22Rv1 (cell line): ENCODE measurements around the gene PIK3C3.
A peak's percentile ranks its signal among the peaks of the same experiment; 100 is the strongest.
"Not testable (repeated sequence)": the region's sequence is repeated elsewhere in the genome, so short reads cannot be mapped to it uniquely, and the experiment has no call there.

Experiments used
- H3K27ac ChIP-seq: fragments of 450-650 bp; 2 replicates; pipeline ENCODE4 v1.5.1; 2017
- ZFX ChIP-seq: fragments of 450-650 bp; IDR thresholded peaks from 2 replicates; pipeline ENCODE4 v1.6.1; 2017; ENCODE audit warnings: antibody characterized with exemption, borderline replicate concordance
- TF ChIP-seq, protein P1 (sequence below): fragments of 450-650 bp; IDR thresholded peaks from 2 replicates; pipeline ENCODE4 v1.5.1; 2017; ENCODE audit warnings: mild to moderate bottlenecking

The PIK3C3 gene

DNA sequence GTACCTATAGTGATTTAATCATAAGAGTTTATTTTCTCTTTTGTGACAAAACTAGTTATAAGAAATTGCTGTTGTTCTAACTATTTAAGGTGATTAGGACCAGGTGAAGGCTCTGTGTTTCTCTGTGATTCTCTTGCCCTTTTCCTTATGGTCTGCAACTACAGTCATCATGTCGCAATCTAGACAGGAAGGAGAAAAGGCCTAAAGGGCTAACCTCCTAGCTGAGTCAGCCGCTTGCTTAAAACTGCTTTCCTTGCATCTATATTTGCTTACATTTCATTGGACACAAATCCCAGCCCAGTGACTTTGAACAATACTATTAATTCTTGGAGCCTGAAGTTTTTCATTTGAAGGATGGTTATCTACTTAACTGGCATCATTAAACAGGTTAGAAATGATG is 93.1 kb downstream of the PIK3C3 start:
- no peak for TF ChIP-seq ZFX
- TF ChIP-seq, protein P1, sequence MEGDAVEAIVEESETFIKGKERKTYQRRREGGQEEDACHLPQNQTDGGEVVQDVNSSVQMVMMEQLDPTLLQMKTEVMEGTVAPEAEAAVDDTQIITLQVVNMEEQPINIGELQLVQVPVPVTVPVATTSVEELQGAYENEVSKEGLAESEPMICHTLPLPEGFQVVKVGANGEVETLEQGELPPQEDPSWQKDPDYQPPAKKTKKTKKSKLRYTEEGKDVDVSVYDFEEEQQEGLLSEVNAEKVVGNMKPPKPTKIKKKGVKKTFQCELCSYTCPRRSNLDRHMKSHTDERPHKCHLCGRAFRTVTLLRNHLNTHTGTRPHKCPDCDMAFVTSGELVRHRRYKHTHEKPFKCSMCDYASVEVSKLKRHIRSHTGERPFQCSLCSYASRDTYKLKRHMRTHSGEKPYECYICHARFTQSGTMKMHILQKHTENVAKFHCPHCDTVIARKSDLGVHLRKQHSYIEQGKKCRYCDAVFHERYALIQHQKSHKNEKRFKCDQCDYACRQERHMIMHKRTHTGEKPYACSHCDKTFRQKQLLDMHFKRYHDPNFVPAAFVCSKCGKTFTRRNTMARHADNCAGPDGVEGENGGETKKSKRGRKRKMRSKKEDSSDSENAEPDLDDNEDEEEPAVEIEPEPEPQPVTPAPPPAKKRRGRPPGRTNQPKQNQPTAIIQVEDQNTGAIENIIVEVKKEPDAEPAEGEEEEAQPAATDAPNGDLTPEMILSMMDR, result no peak
- no peak overlapping the region; the same call in 1 of the 2 replicates for H3K27ac ChIP-seq

DNA sequence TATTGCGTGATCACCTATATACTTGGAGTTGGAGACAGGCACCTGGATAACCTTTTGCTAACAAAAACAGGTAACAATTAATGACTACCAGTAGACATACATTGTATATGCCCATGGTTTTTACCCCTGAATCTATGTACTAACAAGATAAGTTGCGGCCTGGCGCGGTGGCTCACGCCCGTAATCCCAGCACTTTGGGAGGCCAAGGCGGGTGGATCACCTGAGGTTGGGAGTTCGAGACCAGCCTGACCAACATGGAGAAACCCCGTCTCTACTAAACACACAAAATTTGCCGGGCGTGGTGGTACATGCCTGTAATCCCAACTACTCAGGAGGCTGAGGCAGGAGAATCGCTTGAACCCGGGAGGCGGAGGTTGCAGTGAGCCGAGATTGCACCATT is 94.5 kb downstream of the PIK3C3 start:
- not testable (repeated sequence) for H3K27ac ChIP-seq

DNA sequence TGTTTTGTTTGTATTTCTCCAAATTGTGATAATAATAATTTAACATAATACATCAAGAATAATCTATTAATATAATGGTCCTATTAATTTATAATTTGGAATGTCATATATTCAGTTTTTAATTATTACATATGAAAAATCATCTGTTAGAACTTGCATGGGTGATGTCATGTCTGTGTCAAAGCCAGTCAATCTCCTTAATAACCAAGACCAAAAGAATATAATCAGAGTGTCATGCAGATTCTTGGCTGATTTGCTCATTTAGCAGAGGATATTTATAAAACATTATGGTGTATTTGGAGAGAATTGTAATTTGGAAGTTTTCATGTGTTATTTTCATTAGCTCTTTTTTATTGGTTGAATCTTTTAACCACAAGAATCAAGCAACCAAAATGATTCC is 96.4 kb downstream of the PIK3C3 start:
- H3K27ac ChIP-seq, result no peak overlapping the region
- no peak for TF ChIP-seq ZFX
- TF ChIP-seq, protein P1, result no peak

DNA sequence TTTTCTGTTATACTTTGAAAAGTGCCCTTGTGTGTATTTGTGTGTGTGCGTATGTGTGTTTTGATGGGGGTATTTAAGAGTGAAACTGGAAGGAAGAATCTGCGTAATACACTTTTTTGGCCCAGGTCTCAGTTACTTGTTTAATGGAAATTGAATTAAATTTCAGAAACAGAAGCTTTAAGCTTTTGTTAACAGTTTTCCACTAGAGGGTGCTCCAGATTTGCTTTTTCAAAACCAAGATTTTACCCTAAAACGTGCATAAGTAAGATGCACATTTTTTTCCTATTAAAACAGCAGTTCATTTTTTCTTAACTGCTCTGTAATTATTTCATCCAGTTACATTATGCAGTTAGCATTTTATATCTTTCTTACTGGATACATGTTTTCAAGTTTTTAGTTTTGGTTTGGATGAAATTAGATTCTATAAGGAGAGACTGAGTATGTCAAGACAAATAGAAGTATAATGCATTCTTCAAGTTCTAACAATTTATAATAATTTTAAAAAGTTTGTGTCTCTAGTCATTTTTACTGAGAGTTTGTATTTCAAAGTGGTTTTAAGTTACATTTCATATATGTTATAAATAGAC is 97.2 kb downstream of the PIK3C3 start:
- H3K27ac ChIP-seq, result peak overlapping the region; percentile 45
- no peak for TF ChIP-seq ZFX
- TF ChIP-seq, protein P1, result peak; percentile 57

DNA sequence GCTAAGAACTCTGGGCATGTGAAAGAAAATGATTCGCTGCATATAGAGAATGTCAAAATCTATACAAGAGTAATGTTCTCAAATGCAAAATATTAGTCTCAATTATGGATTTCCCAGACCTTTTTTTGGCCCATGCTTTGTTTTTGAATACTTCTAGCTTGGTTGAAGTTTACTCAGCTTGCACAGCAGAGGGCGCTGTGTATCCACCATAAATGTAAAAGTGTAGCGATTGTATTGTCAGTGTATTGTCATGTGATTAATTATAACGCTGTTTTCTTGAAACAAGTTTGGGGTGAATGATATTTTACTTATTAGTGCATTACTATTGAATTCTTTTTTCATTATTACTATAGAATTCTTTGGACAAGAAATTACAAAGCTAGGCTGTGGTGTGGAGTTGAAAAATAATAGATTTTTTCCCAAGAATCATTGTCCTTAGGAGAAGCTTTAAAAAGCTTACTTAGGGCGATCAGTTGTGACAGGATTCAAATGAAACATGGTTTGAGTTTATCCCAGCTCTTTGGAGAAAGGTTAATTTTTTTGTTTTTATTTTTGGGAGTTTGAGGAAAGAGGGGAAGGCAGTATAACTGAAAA is 98.3 kb downstream of the PIK3C3 start:
- no peak for TF ChIP-seq ZFX
- TF ChIP-seq, protein P1, result peak; percentile 87
- H3K27ac ChIP-seq, result peak overlapping the region; percentile 45

DNA sequence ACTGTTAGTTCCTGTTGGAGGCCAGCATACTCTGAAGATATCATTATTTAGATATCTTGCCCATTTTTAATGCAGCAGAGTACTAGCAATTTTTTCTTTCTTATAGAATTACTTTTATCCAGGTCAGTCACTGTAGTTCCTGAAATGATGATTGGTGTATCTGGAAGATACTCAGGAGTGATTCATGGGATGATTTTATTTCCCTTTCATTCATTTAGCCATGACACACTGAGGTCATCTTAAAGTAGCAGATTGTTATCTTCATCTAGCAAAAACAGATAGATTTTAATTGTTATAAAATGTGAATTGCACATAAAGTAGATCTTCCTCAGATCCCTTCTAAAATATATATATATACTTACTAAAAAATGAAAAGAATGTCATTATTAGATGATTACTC is 109.1 kb downstream of the PIK3C3 start:
- H3K27ac ChIP-seq, result no peak overlapping the region
- TF ChIP-seq, protein P1, result no peak
- no peak for TF ChIP-seq ZFX

DNA sequence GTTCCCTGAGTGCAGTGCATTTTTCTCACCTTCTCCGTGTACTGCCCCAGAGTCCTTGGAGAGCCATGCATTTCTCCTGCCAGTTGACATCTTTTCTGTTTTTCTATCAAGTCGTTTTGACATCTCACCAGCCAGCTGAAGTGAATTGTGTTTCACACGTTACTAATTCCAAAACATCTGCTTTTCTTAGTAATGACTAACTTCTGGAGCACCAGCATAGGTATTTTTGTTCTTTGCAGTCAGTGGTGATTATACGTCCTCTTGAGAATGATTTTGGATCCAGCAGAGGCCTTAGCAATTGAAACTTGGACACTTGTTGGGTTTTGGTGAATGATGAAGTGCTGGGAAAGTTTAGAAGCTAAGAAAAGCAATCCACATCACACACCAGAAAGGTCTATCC is 112.5 kb downstream of the PIK3C3 start:
- TF ChIP-seq, protein P1, result no peak
- TF ChIP-seq ZFX, result no peak
- no peak overlapping the region for H3K27ac ChIP-seq

DNA sequence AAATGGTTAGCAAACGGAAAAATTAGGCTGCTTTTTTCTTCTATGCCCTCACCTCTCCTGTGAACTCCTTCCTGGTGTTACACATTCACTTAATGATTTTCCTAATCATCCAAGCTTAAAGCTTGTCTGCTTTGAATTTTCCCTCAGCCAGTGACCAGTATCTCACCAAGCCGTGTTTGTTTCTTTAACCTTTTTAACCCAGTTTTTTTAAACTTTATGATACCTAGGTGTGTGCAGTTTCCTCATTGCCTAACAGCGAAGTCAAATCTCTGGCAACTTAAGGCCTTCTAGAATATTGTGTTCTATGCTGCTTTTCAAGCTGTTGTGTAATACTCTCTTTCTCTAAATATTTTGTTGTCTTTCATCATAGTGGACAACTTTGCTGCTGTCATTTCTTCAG is 113.0 kb downstream of the PIK3C3 start:
- H3K27ac ChIP-seq, result no peak overlapping the region
- no peak for TF ChIP-seq ZFX
- TF ChIP-seq, protein P1, result no peak
